Hepatocyte (in vitro differentiated cells): ENCODE measurements around the gene TAF15. TPM values are rescaled to one million over a fixed set of nuclear protein-coding genes. Genes with fewer than 3 reads are reported as not detected.

Experiments used
- DNase-seq: peaks from one replicate; pipeline ENCODE4 v3.0.0-alpha.2; 2016; ENCODE audit warnings: low spot score
- H2AFZ ChIP-seq: fragments of 200-600 bp; sonication (generic); 2 replicates; pipeline ENCODE4 v1.6.0; 2016; ENCODE audit warnings: antibody characterized with exemption, mild to moderate bottlenecking
- H3K27ac ChIP-seq: fragments of 200-600 bp; sonication (generic); 2 replicates; pipeline ENCODE4 v1.5.1; 2016; ENCODE audit warnings: mild to moderate bottlenecking
- H3K27me3 ChIP-seq: fragments of 200-600 bp; sonication (generic); 2 replicates; pipeline ENCODE4 v1.6.1; 2016
- H3K36me3 ChIP-seq: fragments of 200-600 bp; sonication (generic); replicated peaks from 2 replicates; pipeline ENCODE4 v1.5.1; 2016; ENCODE audit warnings: low read depth; ENCODE audit not compliant: insufficient read depth
- H3K4me1 ChIP-seq: fragments of 200-600 bp; sonication (generic); 2 replicates; pipeline ENCODE4 v1.5.1; 2016; ENCODE audit warnings: mild to moderate bottlenecking, moderate library complexity; ENCODE audit not compliant: insufficient read depth
- H3K4me2 ChIP-seq: fragments of 200-600 bp; sonication (generic); 2 replicates; pipeline ENCODE4 v1.6.0; 2016
- H3K4me3 ChIP-seq: fragments of 200-600 bp; sonication (generic); 2 replicates; pipeline ENCODE4 v1.5.1; 2016; ENCODE audit warnings: mild to moderate bottlenecking
- H3K79me2 ChIP-seq: fragments of 200-600 bp; sonication (generic); 2 replicates; pipeline ENCODE4 v1.6.0; 2017; ENCODE audit warnings: mild to moderate bottlenecking
- H3K9me2 ChIP-seq: fragments of 200-600 bp; sonication (generic); replicated peaks from 2 replicates; pipeline ENCODE4 v1.6.0; 2017; ENCODE audit warnings: mild to moderate bottlenecking; ENCODE audit not compliant: insufficient read depth
- H3K9me3 ChIP-seq: fragments of 200-600 bp; sonication (generic); 2 replicates; pipeline ENCODE4 v1.5.1; 2016; ENCODE audit warnings: low read depth, mild to moderate bottlenecking
- H4K20me1 ChIP-seq: fragments of 200-600 bp; sonication (generic); 2 replicates; pipeline ENCODE4 v1.6.0; 2016; ENCODE audit warnings: mild to moderate bottlenecking; ENCODE audit not compliant: insufficient read depth, poor library complexity, severe bottlenecking
- EZH2 ChIP-seq: fragments of 200-600 bp; sonication (generic); IDR thresholded peaks from 2 replicates; pipeline ENCODE4 v1.6.1; 2016; ENCODE audit warnings: antibody characterized with exemption, mild to moderate bottlenecking, borderline replicate concordance
- EZH2phosphoT487 ChIP-seq: fragments of 200-600 bp; sonication (generic); IDR thresholded peaks from one replicate; pipeline ENCODE4 v1.6.1; 2018; ENCODE audit warnings: antibody characterized with exemption, mild to moderate bottlenecking, low read depth, moderate library complexity; ENCODE audit not compliant: unreplicated experiment, severe bottlenecking
- WGBS: methylation state at CpG from one replicate; pipeline ENCODE4 v1.1.6; 2016; ENCODE audit warnings: low lambda C conversion rate; ENCODE audit errors: missing lambda C conversion rate; 5-methylcytosine and 5-hydroxymethylcytosine counted together
- polyA plus RNA-seq: library from polyadenylated mRNA; unstranded; fragments of >200 nt; fragmentation: Nextera tagmentation; extraction: Ambion mirVana; gene quantifications from 2 replicates; pipeline ENCODE4 v1.2.1, GENCODE V29; 2016
- total RNA-seq: library from RNA; depleted of rRNA; stranded (reverse); fragments of >200 nt; gene quantifications from 2 replicates; pipeline ENCODE4 v1.2.3, GENCODE V29; 2014
- TF ChIP-seq, protein P1 (sequence below): fragments of 200-600 bp; sonication (generic); IDR thresholded peaks from 2 replicates; pipeline ENCODE4 v1.5.1; 2016; ENCODE audit warnings: antibody characterized with exemption, mild to moderate bottlenecking; ENCODE audit not compliant: poor library complexity

The TAF15 gene
- total and polyA plus RNA-seq, 2 experiments from 2014 or later = 15.7 to 36.1 TPM

DNA sequence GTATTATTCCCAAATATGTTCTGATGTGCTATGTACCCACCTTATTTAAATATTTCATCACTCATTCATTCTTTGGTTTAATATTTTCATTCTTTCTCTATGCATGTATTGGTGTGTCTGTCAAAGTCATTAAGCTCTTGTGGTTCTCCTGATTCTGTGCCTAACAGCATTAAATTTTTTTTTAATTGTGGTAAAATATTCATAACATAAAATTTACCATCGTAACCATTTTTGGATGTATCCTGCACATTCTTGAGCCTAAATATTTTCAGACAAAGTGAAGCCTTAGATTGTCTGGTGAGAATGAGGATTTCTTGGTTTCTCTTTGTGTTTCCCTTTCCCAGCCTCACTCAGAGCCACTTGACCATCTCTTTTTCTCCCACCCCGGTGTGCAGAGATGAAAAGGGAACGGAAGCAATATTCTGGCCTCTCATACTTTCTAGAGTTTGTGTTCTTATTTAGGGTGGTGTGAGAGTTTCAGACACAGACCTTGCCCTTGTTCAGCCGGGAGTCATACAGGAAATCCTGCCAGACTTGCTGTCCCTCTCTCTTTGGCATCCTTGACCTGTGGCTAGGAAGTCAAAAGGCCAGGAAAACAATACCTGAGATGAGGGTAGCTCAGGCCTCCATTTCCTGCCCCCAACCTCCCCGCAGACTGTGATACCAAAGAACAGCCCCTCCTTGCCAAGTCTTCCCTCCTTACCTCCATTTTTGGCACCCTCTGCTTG, 66.0 kb downstream of the TAF15 start:
- H3K4me3 ChIP-seq = no peak overlapping the region
- no peaks in the 10 kb centered on the region for H3K9me2 ChIP-seq
- DNase-seq = no peak
- TF ChIP-seq EZH2phosphoT487 (no peak), EZH2 (no peak)
- TF ChIP-seq, protein P1, sequence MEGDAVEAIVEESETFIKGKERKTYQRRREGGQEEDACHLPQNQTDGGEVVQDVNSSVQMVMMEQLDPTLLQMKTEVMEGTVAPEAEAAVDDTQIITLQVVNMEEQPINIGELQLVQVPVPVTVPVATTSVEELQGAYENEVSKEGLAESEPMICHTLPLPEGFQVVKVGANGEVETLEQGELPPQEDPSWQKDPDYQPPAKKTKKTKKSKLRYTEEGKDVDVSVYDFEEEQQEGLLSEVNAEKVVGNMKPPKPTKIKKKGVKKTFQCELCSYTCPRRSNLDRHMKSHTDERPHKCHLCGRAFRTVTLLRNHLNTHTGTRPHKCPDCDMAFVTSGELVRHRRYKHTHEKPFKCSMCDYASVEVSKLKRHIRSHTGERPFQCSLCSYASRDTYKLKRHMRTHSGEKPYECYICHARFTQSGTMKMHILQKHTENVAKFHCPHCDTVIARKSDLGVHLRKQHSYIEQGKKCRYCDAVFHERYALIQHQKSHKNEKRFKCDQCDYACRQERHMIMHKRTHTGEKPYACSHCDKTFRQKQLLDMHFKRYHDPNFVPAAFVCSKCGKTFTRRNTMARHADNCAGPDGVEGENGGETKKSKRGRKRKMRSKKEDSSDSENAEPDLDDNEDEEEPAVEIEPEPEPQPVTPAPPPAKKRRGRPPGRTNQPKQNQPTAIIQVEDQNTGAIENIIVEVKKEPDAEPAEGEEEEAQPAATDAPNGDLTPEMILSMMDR = no peak
- H4K20me1 ChIP-seq = no peaks in the 10 kb centered on the region
- H3K27me3 ChIP-seq = no peaks in the 10 kb centered on the region
- no peak overlapping the region for H3K4me2 ChIP-seq
- H3K4me1 ChIP-seq = no peaks in the 10 kb centered on the region
- no peak overlapping the region for H3K27ac ChIP-seq
- H3K9me3 ChIP-seq = no peaks in the 10 kb centered on the region
- no peak overlapping the region for H2AFZ ChIP-seq
- WGBS = 71% methylated on average over 5 of the region's 5 CpGs
- H3K79me2 ChIP-seq = no peaks in the 10 kb centered on the region
- no peaks in the 10 kb centered on the region for H3K36me3 ChIP-seq

DNA sequence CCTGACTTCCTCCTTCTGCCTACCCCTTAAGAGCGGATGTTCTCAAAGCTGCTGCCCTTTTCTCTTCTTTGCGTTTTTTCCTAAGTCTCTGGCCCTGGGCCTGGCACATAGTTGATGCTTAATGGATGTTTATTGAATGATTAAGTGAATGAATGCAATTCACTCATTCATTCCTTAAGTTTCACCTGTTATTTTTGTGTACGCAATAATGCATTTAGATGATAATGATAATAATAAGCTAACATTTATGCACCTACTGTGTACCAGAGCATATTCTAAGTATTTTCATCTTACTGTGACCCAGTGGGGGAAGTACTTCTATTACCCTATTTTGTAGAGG, 66.5 kb downstream of the TAF15 start:
- TF ChIP-seq, protein P1 = no peak
- TF ChIP-seq EZH2 (no peak), EZH2phosphoT487 (no peak)
- Histone ChIP-seq H3K4me2 (no peak overlapping the region), H3K4me1 (no peaks in the 10 kb centered on the region), H4K20me1 (no peaks in the 10 kb centered on the region), H3K36me3 (no peaks in the 10 kb centered on the region), H3K9me2 (no peaks in the 10 kb centered on the region), H3K27ac (no peak overlapping the region), H3K9me3 (no peaks in the 10 kb centered on the region), H2AFZ (no peak overlapping the region), H3K79me2 (no peaks in the 10 kb centered on the region), H3K27me3 (no peaks in the 10 kb centered on the region), H3K4me3 (no peak overlapping the region)
- WGBS = 95% methylated on average over 3 of the region's 3 CpGs
- DNase-seq = no peak

DNA sequence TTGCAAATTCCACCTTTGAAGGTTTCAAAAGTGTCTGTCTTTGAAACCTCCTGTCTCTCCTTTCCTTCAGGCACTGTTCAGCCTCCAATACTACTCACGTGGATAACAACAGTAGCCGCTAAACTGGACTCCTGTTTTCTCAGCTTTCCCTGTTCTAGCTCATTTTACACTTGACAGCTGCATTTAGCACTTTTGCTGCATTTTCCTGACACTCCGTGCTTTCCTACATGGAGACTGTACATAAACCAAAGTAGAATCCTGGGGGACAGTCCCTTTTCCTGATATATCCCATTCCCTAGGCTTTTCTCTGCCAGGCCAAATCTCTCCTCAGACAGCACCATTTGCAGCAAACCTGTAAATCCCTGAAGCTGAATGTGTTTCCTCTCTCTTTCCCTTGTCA, 67.2 kb downstream of the TAF15 start:
- Histone ChIP-seq H3K4me3 (no peak overlapping the region), H3K27me3 (no peaks in the 10 kb centered on the region), H3K27ac (no peak overlapping the region), H2AFZ (no peak overlapping the region), H3K36me3 (no peaks in the 10 kb centered on the region), H4K20me1 (no peaks in the 10 kb centered on the region), H3K9me3 (no peaks in the 10 kb centered on the region), H3K4me2 (no peak overlapping the region), H3K9me2 (no peaks in the 10 kb centered on the region), H3K79me2 (no peaks in the 10 kb centered on the region), H3K4me1 (no peaks in the 10 kb centered on the region)
- TF ChIP-seq EZH2 = no peak
- no peak for TF ChIP-seq EZH2phosphoT487
- TF ChIP-seq, protein P1 = no peak
- 68% methylated on average over 3 of the region's 3 CpGs for WGBS
- DNase-seq = no peak
